GM19395 (cell line): ENCODE data around the gene POU3F4.

Source experiments
- ATAC-seq: cut with Tn5 transposase; IDR thresholded peaks from one replicate; pipeline ENCODE4 v1.9.1; 2021; ENCODE audit warnings: mild to moderate bottlenecking, moderate library complexity; ENCODE audit not compliant: unreplicated experiment

POU3F4 gene

DNA sequence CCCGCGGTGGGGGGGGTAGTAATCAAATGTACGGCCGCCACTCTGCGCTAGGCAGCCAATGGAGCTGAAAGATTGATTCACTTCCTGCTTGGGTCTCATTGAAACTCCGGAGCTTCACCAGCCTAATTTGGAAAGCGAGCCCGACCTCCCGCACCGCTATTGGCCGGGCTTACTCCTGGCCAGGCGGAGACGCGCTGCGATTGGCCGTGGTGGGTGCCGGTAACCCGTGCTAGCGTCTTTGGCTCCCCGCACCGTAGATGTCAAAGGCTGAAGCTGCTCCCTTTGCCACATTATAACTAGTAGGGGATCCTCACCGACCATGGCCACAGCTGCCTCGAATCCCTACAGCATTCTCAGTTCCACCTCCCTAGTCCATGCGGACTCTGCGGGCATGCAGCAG lies at the start of gene POU3F4:
Gene POU3F4 (plus strand): TSS at position 285 of the 400 bp plus-strand sequence. CDS start 35 bp downstream, at position 320.
- peak; percentile 70 for ATAC-seq

DNA sequence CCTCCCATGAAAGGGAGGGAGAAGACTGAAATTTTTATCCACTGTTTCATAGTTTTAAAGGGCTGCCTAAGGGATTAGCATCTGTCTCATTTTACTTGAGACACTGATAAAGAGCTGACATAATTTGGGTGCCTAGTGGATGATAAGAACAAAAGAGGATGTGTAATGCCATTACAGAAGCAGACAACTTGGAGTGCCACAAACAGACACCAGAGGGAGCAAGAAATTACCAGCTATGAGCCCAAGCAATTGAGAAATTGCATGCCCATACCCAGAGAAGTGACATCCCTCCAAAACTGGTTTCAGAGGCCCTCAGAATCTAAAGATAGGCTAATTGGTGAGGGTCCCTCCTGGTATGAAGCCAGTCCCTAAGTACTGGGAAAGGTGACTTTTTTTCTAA lies 38.5 kb upstream of the POU3F4 start:
- ATAC-seq: peak; percentile 95

GRCh38 chrX:83495898-83496297 lies 12.2 kb upstream of the POU3F4 start:
- ATAC-seq: no peak

- no peak for ATAC-seq
Observed at GRCh38 chrX:83501003-83501402, 7.1 kb upstream of the POU3F4 start.

DNA sequence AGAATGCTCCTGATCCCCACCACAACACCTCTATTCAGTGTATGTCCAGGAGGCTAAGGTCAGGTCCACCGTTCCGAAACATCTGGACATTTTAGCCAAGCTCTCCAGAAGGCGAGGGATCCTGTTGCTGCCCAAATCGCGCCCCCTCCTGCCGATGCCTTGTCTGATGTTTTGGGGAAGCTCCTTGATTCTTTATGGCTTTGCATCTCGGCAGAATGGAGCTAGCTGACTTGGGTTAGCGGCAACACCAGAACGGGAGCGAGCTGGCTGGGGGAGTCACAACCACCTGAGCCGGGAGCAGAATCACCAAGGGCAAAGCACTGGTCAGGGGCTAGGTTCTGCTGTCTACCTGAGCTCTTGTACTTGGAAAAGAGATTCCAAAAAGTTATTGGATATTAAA lies 6.6 kb upstream of the POU3F4 start:
- ATAC-seq: no peak

DNA sequence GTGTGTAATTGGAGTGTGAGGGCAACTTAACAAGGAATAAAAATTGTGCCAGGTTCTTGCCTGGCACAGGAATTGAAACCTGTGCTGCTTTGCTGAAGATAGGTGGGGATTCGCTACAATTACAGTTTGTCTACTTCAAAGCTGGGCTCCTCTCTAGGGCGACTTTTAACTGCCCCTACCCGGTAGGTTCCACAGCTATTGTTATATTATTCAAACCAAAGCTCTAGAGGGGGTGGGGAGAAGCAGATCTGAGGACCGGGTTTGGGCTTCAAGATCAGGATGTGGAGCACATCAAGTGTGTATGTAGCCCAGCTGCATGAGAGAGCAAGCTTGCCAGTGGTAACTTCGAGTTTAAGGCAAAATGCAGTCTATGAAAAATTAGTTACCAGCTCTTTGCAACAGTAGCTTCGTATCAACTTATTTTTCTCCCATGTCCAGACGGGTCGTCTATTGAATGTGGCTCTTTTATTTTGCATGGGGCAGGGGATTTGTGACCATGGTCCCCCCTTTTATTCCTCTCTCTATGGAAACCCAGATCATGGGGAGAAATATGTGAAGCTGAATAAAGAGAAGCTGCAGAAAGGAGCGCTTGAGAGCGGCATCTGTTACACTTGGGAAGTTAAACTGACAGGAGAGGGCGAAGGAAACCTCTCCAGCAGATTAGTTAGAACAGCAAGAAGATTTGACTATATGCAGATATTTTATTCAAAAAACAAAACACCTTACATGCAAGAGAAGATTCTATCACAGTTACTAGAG lies 3.2 kb upstream of the POU3F4 start:
- no peak for ATAC-seq

DNA sequence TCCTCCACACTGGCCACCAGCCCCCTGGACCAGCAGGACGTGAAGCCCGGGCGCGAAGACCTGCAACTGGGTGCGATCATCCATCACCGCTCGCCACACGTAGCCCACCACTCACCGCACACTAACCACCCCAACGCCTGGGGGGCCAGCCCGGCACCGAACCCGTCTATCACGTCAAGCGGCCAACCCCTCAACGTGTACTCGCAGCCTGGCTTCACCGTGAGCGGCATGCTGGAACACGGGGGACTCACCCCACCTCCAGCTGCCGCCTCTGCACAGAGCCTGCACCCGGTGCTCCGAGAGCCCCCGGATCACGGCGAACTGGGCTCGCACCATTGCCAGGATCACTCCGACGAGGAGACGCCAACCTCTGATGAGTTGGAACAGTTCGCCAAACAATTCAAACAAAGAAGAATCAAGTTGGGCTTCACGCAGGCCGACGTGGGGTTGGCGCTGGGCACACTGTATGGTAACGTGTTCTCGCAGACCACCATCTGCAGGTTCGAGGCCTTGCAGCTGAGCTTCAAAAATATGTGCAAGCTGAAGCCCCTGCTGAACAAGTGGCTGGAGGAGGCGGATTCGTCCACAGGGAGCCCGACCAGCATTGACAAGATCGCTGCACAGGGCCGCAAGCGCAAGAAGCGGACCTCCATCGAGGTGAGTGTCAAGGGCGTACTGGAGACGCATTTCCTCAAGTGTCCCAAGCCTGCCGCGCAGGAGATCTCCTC lies 600 bp downstream of the POU3F4 start:
- no peak for ATAC-seq

DNA sequence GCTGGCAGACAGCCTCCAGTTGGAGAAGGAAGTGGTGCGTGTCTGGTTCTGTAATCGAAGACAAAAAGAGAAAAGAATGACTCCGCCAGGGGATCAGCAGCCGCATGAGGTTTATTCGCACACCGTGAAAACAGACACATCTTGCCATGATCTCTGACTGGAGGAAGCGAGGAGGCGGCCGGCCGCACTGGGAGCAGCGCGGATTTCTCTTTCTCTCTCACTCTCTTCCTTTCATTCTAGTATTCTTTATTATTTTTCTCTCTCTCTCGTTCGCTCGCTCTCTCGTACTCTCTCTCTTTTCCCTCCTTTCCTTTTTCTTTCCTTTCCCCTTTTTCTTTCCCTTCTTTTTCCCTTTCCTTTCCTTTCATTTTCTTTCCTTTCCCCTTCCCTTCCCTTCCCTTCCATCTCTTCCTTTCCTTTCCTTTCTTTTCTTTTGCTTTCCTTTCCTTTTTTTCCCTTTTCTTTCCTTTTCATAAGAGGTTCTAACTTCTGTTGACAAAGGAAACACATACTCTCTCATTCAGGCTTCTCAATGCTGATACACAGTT lies 1.2 kb downstream of the POU3F4 start:
- ATAC-seq: no peak

- ATAC-seq: no peak
Observed at GRCh38 chrX:83510510-83511062, 2.5 kb downstream of the POU3F4 start.

DNA sequence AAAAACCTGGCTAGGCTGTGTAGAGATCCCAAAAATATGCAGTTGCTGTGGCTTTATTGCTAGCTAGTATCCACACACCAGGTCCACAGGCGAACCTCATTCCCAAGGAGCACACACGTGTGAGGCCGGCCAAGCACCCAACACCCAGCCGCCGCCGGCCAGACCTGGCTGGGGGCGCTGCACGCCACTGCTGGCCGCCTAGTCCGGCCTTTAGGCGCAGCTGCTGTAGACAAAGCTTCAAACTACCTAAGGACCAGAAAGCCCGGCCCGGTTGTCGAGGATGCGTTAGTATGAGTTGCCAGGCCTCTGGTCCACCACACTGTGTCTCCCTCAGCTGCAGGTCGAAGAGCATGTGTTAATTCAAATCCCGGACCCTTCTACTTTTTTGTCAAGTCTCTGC lies 3.1 kb downstream of the POU3F4 start:
- ATAC-seq: no peak

DNA sequence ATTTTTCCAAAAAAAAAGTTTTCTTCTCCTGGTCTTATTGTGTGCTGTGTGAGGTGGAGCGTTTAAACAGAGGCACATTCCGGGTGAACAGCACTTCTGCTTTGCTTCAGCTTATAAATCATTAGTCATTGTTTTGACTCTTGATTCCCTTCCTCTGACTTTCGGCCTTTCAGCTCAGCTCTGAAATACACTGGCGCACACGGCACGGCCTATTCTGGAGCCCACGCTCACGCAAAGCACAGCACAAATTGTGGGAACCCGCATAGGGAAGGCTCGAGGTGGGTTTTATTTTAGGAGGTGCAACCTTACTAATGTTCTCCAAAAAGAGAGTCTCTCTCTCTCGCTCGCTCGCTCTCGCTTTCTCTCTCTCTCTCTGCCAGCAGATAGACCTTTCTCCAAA lies 4.0 kb downstream of the POU3F4 start:
- no peak for ATAC-seq

DNA sequence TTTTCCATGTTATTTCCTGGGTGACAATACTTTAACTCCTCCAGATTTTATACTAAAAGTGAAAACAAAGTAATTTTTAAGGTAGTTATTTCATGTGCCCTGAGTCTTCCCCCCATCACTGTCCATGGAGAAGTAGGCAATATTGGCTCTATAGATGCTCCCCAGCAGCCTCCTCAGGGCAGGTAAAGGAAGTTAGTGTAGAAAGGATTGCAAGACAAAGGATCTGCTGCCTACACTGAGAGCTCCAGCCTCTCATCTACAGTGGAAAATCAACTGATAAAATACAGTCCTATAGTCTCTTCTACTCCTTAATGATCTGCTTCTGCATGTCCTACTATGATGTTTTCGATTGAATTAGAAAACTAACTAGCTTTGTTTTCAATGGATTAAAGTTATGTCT lies 8.5 kb downstream of the POU3F4 start:
- ATAC-seq: no peak

- no peak for ATAC-seq
Observed at GRCh38 chrX:83521905-83522304, 13.8 kb downstream of the POU3F4 start.

- no peak for ATAC-seq
Observed at GRCh38 chrX:83529950-83530349, 21.9 kb downstream of the POU3F4 start.

GRCh38 chrX:83535417-83536196 lies 27.5 kb downstream of the POU3F4 start:
- ATAC-seq: peak; percentile 85
